GM18505 (cell line): ENCODE measurements around the gene TNRC6A.
"Not testable (repeated sequence)": the region's sequence is repeated elsewhere in the genome, so short reads cannot be mapped to it uniquely, and the experiment has no call there.

Experiments used
- ATAC-seq: cut with Tn5 transposase; IDR thresholded peaks from one replicate; pipeline ENCODE4 v1.9.1; 2021; ENCODE audit not compliant: unreplicated experiment
- POLR2A ChIP-seq: IDR thresholded peaks from 4 replicates; pipeline ENCODE4 v1.6.1; 2011; ENCODE audit warnings: borderline replicate concordance; ENCODE audit not compliant: insufficient read depth, insufficient read length; ENCODE audit errors: extremely low read depth

The TNRC6A gene

GRCh38 chr16:24800586-24800985 lies 71.1 kb downstream of the TNRC6A start:
- TF ChIP-seq POLR2A, result no peak
- no peak for ATAC-seq

GRCh38 chr16:24801761-24802302 lies 72.4 kb downstream of the TNRC6A start:
- no peak for ATAC-seq
- TF ChIP-seq POLR2A, result no peak

GRCh38 chr16:24805484-24805883 lies 76.0 kb downstream of the TNRC6A start:
- no peak for TF ChIP-seq POLR2A
- no peak for ATAC-seq

GRCh38 chr16:24807301-24807700 lies 77.8 kb downstream of the TNRC6A start:
- ATAC-seq, result no peak
- no peak for TF ChIP-seq POLR2A

GRCh38 chr16:24810951-24811843 lies 81.7 kb downstream of the TNRC6A start:
- no peak for ATAC-seq
- TF ChIP-seq POLR2A, result no peak

- ATAC-seq, result not testable (repeated sequence)
These were observed 83.4 kb downstream of the TNRC6A start for GRCh38 chr16:24812813-24813212.

GRCh38 chr16:24815021-24815420 lies 85.6 kb downstream of the TNRC6A start:
- no peak for ATAC-seq
- TF ChIP-seq POLR2A, result no peak

- no peak for ATAC-seq
- no peak for TF ChIP-seq POLR2A
These were observed 87.2 kb downstream of the TNRC6A start for GRCh38 chr16:24816688-24817087.

- no peak for ATAC-seq
- no peak for TF ChIP-seq POLR2A
These were observed 90.1 kb downstream of the TNRC6A start for GRCh38 chr16:24819462-24820040.

GRCh38 chr16:24820522-24820921 lies 91.1 kb downstream of the TNRC6A start:
- TF ChIP-seq POLR2A, result no peak
- ATAC-seq, result no peak

GRCh38 chr16:24821129-24821528 lies 91.7 kb downstream of the TNRC6A start:
- ATAC-seq, result no peak
- no peak for TF ChIP-seq POLR2A

GRCh38 chr16:24822542-24822941 lies 93.1 kb downstream of the TNRC6A start:
- no peak for TF ChIP-seq POLR2A
- ATAC-seq, result no peak

- no peak for TF ChIP-seq POLR2A
- no peak for ATAC-seq
These were observed 93.5 kb downstream of the TNRC6A start for GRCh38 chr16:24822974-24823373.

- ATAC-seq, result no peak
- TF ChIP-seq POLR2A, result no peak
These were observed 96.2 kb downstream of the TNRC6A start for GRCh38 chr16:24825696-24826095.
